AG09309 (cell line): ENCODE data around the gene MRPS31.

ENCODE experiments used
- DNase-seq: peaks from one replicate; pipeline ENCODE4 v3.0.0-alpha.2; 2010; ENCODE audit warnings: low read depth
- H3K4me3 ChIP-seq: 2 replicates; pipeline ENCODE4 v1.5.1; 2011; ENCODE audit warnings: mild to moderate bottlenecking, low read depth, low read length, moderate library complexity; ENCODE audit not compliant: control insufficient read depth
- CTCF ChIP-seq: IDR thresholded peaks from 2 replicates; pipeline ENCODE4 v1.5.1; 2011; ENCODE audit warnings: mild to moderate bottlenecking, low read depth, low read length, inconsistent platforms; ENCODE audit not compliant: insufficient read depth, control insufficient read depth; ENCODE audit errors: missing control alignments

The MRPS31 gene

GRCh38 chr13:40812102-40812501, 41.1 kb upstream of the MRPS31 start:
- no peak for DNase-seq
- H3K4me3 ChIP-seq, result no peak overlapping the region
- TF ChIP-seq CTCF, result no peak

DNA sequence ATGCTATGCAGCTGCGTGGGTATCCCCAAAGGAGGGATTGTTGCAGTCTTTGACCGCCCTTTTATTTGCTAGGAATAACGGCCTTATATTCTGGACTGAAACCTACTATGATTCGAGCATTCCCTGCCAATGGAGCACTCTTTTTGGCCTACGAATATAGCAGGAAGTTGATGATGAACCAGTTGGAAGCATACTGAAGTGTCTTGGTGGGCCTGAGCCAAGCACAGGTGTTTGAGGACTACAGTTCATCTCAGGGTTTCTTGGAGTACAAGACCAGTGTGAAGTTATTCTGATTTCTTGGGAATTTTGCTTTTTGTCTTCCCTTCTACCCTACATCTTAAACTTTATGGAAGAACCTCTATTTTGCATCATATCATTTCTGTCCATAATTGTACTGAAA, 38.5 kb upstream of the MRPS31 start:
- no peak for TF ChIP-seq CTCF
- no peak overlapping the region for H3K4me3 ChIP-seq
- no peak for DNase-seq

- DNase-seq, result no peak
- no peak overlapping the region for H3K4me3 ChIP-seq
- no peak for TF ChIP-seq CTCF
Measured at GRCh38 chr13:40806241-40806640, 35.3 kb upstream of the MRPS31 start.

- DNase-seq, result no peak
- no peak for TF ChIP-seq CTCF
- H3K4me3 ChIP-seq, result no peak overlapping the region
Measured at GRCh38 chr13:40803316-40803715, 32.3 kb upstream of the MRPS31 start.

DNA sequence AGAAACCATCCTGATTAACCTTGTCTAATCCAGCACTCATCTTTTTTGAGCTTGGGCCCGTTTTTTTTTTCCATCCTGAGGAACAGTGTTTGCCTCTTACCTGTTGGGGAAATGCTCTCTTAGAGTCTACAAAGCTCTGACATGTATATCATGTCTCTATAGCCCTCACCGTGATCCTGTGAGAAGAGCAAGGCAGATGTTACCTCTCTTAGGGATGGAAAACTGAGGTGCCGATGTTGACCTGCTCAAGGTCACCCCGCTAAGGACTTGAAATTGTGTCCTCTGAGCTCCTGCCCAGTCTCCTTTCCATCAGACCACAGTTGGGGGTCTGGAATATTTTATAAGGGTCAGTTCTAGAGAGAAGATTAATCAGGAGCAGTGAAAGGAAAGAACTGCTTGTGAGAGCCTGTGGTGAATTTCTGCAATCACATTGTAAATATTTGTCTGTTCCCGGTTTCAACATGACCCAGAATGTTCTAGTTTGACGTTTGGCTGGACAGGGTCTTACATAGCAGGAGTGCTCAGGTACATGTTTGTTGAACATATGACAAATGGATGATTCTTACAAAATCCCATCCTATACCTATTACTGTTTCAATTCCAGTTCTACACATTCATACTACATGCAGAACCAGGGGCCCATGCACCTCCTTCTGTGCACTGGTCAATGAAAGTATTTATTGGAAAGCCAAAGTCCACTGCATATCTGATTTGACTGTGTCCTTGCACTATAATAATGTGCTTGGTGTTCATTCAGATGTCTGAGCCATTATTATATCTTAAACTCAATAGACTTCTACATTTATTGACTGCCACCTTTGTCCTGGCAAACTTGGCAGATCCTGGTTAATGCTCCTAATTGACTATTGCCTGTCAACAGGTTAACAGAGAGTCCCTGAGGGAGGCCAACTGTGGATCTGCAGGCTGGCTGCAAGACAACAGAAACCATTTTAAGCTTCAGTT, 30.5 kb upstream of the MRPS31 start:
- H3K4me3 ChIP-seq, result no peak overlapping the region
- DNase-seq, result no peak
- no peak for TF ChIP-seq CTCF

DNA sequence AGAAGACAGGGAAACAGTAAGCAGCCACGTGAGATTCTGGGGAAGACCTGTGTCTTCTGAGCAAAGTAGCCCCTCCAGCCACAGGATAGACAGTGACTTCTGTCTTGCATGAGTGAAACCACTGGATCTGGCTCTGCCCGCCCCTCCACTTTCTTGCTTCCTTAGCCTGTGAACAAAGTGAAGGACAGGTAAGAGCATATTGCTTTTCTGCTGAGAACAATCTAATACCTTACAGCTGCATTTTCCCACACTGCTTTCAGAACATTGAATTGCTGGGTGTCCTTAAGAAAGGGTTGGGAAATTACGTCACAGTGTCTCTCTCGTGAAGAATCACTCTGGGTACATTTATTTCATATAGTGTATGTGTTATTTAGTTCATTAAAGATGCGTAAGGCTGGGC, 29.6 kb upstream of the MRPS31 start:
- H3K4me3 ChIP-seq, result no peak overlapping the region
- DNase-seq, result no peak
- no peak for TF ChIP-seq CTCF
